Measurements from ENCODE around the gene JUNB. TPM values are rescaled to one million over a fixed set of nuclear protein-coding genes. Genes with fewer than 3 reads are reported as not detected.

JUNB gene
- total and polyA plus RNA-seq, 2 donors, result 121 to 139 TPM

DNA sequence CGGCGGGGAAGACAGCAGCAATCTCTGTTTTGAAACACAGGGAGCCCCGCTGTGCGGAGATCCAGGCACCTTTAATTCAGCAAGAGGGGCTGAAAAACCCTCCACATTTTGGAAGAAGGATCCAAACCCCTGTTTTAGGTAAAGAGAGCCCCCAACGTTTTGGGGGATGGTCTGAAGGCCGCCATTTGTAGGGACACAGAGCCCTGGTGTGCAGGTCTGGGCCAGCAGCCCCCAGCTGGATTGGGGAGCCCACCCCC lies 12.5 kb upstream of the JUNB start:
- no peaks in the 10 kb centered on the region for H3K36me3 ChIP-seq (ENCODE audit: control insufficient read depth in 2 of 2, insufficient read depth in 2 of 2, low read length in 1 of 2)
- H3K27ac ChIP-seq (ENCODE audit: low read depth in 1 of 2, low read length in 1 of 2), result peak overlapping the region; percentile 90 to 92
- DNase-seq (ENCODE audit: low read depth in 6 of 9, low spot score in 9 of 9), result no peak
- peak overlapping the region in 1 of 2 donors; percentile 73 for H3K4me3 ChIP-seq (ENCODE audit: low read length in 2 of 2)
- H3K4me1 ChIP-seq (ENCODE audit: control insufficient read depth in 2 of 2, insufficient read depth in 2 of 2, low read length in 2 of 2), result peaks cover 19 to 66% of the 10 kb centered on the region in 2 donors
- no peaks in the 10 kb centered on the region for H3K9me3 ChIP-seq (ENCODE audit: control insufficient read depth in 2 of 2, insufficient read depth in 1 of 2, low read length in 1 of 2)
- H3K27me3 ChIP-seq (ENCODE audit: control insufficient read depth in 2 of 2, insufficient read depth in 1 of 2, low read length in 1 of 2), result no peaks in the 10 kb centered on the region
- 74% methylated on average over 6 of the region's 6 CpGs for WGBS

DNA sequence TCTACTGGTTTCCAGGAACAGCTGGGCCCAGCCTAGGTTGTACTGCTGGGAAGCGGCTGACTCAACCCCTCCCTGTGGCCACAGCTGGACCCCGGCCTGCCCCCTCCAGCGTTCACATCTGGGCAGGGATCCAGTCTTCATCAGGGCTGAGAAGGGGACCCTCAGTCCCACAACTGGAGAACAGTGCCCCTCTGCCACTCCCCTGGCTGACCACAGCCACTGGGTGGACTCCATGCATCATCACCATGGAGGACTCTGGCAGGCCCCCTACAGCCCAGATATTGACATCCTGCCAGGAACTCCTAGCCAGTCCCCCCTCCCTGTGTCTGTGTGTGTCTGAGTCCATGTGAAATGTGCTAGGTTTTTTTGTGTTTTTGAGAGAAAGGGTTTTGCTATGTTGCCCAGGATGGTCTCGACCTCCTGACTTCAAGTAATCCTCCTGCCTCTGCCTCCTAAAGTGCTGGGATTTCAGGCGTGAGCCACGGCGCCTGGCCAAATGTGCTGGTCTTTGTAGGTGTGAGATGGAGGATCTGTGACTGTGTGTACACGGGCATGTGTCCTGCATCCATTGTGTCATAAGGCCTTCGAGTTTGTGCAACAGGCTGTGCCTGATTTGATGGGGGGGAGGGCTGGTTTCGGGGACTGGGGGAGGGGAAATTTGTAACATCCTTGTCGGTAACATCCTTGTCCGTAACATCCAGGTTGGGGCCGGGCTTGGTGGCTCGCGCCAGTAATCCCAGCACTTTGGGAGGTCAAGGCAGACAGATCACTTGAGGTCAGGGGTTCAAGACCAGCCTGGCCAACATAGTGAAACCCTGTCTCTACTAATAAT lies 11.9 kb upstream of the JUNB start:
- Histone ChIP-seq H3K4me1 (ENCODE audit: control insufficient read depth in 2 of 2, insufficient read depth in 2 of 2, low read length in 2 of 2) (peaks cover 22 to 72% of the 10 kb centered on the region in 2 donors), H3K36me3 (ENCODE audit: control insufficient read depth in 2 of 2, insufficient read depth in 2 of 2, low read length in 1 of 2) (no peaks in the 10 kb centered on the region), H3K27ac (ENCODE audit: low read depth in 1 of 2, low read length in 1 of 2) (peak overlapping the region; percentile 90 to 92), H3K9me3 (ENCODE audit: control insufficient read depth in 2 of 2, insufficient read depth in 1 of 2, low read length in 1 of 2) (no peaks in the 10 kb centered on the region), H3K4me3 (ENCODE audit: low read length in 2 of 2) (no peak overlapping the region), H3K27me3 (ENCODE audit: control insufficient read depth in 2 of 2, insufficient read depth in 1 of 2, low read length in 1 of 2) (no peaks in the 10 kb centered on the region)
- DNase-seq (ENCODE audit: low read depth in 6 of 9, low spot score in 9 of 9), result no peak
- 90% methylated on average over 15 of the region's 15 CpGs for WGBS

DNA sequence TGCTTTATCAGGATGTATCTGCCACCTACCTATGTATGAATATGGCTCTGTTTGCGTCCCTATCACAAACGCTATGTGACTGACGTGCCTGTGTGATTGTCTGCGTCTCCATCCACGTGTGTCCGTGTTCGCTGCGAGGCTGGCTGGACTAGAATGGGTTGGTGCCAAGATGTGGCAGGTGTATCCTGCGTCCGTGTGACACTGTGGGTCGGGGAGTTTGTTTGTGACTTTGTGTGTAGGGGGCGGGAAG lies 9.2 kb upstream of the JUNB start:
- no peak for DNase-seq (ENCODE audit: low read depth in 6 of 9, low spot score in 9 of 9)
- H3K27me3 ChIP-seq (ENCODE audit: control insufficient read depth in 2 of 2, insufficient read depth in 1 of 2, low read length in 1 of 2), result no peaks in the 10 kb centered on the region
- WGBS, result 1% methylated on average over 12 of the region's 12 CpGs
- no peaks in the 10 kb centered on the region for H3K9me3 ChIP-seq (ENCODE audit: control insufficient read depth in 2 of 2, insufficient read depth in 1 of 2, low read length in 1 of 2)
- H3K4me3 ChIP-seq (ENCODE audit: low read length in 2 of 2), result peak overlapping the region; percentile 26 to 57
- peaks cover 29 to 83% of the 10 kb centered on the region in 2 donors for H3K4me1 ChIP-seq (ENCODE audit: control insufficient read depth in 2 of 2, insufficient read depth in 2 of 2, low read length in 2 of 2)
- no peaks in the 10 kb centered on the region for H3K36me3 ChIP-seq (ENCODE audit: control insufficient read depth in 2 of 2, insufficient read depth in 2 of 2, low read length in 1 of 2)
- H3K27ac ChIP-seq (ENCODE audit: low read depth in 1 of 2, low read length in 1 of 2), result peak overlapping the region; percentile 92 to 96

DNA sequence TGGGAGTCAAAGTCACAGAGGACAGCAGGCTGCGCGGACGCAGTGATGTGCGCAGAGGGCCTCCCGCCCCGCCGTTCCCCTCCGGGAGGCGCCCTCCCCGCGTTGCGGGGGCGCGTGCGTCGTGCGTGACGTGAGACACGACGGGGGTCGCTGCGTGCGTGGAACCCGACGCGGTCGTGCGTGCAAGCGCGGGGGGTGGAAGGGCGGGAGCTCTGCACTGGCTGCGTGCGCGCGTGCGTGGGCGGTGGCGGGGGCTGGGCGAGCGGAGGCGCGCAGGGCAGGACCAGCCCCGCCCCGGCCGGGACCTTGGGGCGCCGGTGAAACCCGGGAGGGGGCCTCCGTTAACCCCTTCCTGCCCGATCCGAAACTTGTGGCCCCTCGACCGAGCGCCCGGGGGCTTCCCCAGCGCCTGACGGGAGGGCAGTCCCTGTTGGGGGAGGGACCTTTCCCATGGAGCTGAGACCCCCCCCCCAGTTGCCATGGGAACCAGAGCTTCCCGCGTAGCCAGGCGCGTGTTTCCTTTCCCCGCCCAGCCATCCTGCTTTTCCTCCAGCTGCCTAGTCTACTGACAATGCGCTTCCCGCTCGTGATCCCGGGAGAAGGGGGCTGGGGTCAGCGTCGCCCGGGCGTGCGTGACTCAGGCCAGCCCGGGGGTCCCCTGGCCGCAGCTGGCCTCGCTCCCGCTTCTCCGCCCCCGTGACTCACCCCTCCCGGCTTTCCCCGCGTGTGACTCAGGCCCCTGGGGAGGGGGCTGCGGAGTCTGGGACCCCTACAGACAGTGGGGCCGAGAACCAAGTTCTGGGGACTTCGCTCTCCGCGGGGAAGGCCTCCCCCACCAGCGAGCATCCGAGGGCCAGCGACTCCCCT lies 8.6 kb upstream of the JUNB start:
- Histone ChIP-seq H3K4me3 (ENCODE audit: low read length in 2 of 2) (peak overlapping the region; percentile 57), H3K27me3 (ENCODE audit: control insufficient read depth in 2 of 2, insufficient read depth in 1 of 2, low read length in 1 of 2) (no peaks in the 10 kb centered on the region), H3K9me3 (ENCODE audit: control insufficient read depth in 2 of 2, insufficient read depth in 1 of 2, low read length in 1 of 2) (no peaks in the 10 kb centered on the region), H3K36me3 (ENCODE audit: control insufficient read depth in 2 of 2, insufficient read depth in 2 of 2, low read length in 1 of 2) (no peaks in the 10 kb centered on the region), H3K27ac (ENCODE audit: low read depth in 1 of 2, low read length in 1 of 2) (peak overlapping the region; percentile 92 to 96), H3K4me1 (ENCODE audit: control insufficient read depth in 2 of 2, insufficient read depth in 2 of 2, low read length in 2 of 2) (peaks cover 29 to 77% of the 10 kb centered on the region in 2 donors)
- peak in 4 of 9 donors; percentile 66 to 86 (median 80) for DNase-seq (ENCODE audit: low read depth in 6 of 9, low spot score in 9 of 9)
- WGBS, result under 1% methylated on average over 88 of the region's 88 CpGs

DNA sequence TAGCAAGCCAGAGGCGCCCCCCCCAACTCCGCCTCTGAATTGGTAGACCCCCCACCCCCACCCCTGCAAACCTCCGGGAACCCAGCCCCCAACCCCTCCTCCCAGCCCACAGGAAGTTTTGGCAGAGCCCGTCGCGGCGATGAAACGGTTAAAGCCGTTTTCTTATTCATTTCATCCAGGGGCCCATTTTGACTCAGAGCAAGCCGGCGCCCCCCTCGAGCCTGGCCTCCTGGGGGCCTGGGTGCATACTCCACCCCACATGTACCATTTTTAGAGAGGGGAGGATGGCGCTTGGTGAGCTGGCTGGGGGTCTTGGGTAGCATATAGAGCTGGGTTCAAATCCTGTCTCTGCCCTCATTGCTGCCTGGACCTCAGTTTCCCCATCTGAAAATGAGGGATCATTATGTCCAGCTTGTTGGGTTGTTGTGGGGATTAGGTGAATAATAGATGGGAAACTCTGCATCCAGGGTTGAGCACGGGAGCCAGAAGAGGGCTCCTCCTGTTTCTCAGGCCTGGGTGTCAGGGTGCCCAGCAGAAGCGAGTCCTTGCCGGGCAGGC lies 7.9 kb upstream of the JUNB start:
- H3K27ac ChIP-seq (ENCODE audit: low read depth in 1 of 2, low read length in 1 of 2), result peak overlapping the region; percentile 87 to 96
- H3K36me3 ChIP-seq (ENCODE audit: control insufficient read depth in 2 of 2, insufficient read depth in 2 of 2, low read length in 1 of 2), result no peaks in the 10 kb centered on the region
- no peaks in the 10 kb centered on the region for H3K27me3 ChIP-seq (ENCODE audit: control insufficient read depth in 2 of 2, insufficient read depth in 1 of 2, low read length in 1 of 2)
- DNase-seq (ENCODE audit: low read depth in 6 of 9, low spot score in 9 of 9), result peak in 1 of 9 donors; percentile 66
- 21% methylated on average over 16 of the region's 16 CpGs for WGBS
- H3K9me3 ChIP-seq (ENCODE audit: control insufficient read depth in 2 of 2, insufficient read depth in 1 of 2, low read length in 1 of 2), result no peaks in the 10 kb centered on the region
- H3K4me1 ChIP-seq (ENCODE audit: control insufficient read depth in 2 of 2, insufficient read depth in 2 of 2, low read length in 2 of 2), result peaks cover 28 to 75% of the 10 kb centered on the region in 2 donors
- peak overlapping the region; percentile 57 for H3K4me3 ChIP-seq (ENCODE audit: low read length in 2 of 2)

DNA sequence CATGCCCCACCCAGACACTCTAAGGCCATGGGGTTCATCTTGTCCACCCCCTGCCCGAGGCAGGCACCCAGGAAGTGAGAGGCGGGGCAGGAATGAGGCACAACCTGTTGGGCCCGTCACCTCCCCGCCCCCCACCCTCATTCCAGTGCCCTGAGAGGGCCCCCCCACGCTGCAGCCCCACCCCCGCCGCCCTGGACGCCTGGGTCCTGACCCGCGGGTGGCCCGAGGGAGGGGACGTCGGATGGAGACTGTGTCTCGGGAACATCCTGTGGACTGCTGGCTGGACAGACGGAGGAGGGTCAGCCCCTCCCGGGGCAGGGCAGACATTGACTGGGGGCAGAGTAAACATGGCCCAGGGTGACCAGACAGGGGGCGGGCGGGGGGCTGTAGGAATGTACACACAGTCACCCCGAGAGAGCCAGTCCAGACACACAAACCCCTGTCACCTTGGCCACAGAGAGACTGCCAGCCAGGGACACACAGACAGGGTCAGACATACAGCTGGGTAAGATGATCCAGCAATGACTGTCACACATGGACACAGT lies 7.4 kb upstream of the JUNB start:
- WGBS, result 74% methylated on average over 19 of the region's 19 CpGs
- Histone ChIP-seq H3K27ac (ENCODE audit: low read depth in 1 of 2, low read length in 1 of 2) (peak overlapping the region; percentile 64 to 96), H3K27me3 (ENCODE audit: control insufficient read depth in 2 of 2, insufficient read depth in 1 of 2, low read length in 1 of 2) (peaks cover 3 to 4% of the 10 kb centered on the region in 2 donors), H3K9me3 (ENCODE audit: control insufficient read depth in 2 of 2, insufficient read depth in 1 of 2, low read length in 1 of 2) (no peaks in the 10 kb centered on the region), H3K4me3 (ENCODE audit: low read length in 2 of 2) (no peak overlapping the region), H3K36me3 (ENCODE audit: control insufficient read depth in 2 of 2, insufficient read depth in 2 of 2, low read length in 1 of 2) (no peaks in the 10 kb centered on the region), H3K4me1 (ENCODE audit: control insufficient read depth in 2 of 2, insufficient read depth in 2 of 2, low read length in 2 of 2) (peaks cover 24 to 75% of the 10 kb centered on the region in 2 donors)
- DNase-seq (ENCODE audit: low read depth in 6 of 9, low spot score in 9 of 9), result no peak

DNA sequence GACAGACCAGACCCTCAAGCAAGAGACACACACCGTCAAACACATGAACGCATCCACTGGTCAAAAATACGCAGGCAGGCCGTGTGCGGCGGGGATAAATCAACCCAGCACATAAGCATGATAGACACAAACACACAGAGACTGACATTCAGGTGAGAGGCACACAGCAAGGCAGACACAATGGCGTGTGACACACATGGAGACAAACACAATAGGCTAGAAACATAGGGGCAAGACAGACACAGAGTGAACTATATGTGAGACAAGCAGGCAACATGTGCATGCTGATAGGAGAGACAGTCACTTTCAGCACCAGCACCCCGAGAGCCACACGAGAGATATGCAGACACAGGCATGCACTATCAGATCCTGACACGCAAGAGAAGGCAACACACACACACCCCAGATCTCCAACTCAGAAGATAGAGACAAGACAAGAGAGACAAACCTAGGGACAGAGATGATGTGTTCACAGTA lies 6.9 kb upstream of the JUNB start:
- WGBS, result 84% methylated on average over 10 of the region's 10 CpGs
- peak in 1 of 9 donors; percentile 53 for DNase-seq (ENCODE audit: low read depth in 6 of 9, low spot score in 9 of 9)
- H3K27me3 ChIP-seq (ENCODE audit: control insufficient read depth in 2 of 2, insufficient read depth in 1 of 2, low read length in 1 of 2), result peaks cover 6 to 9% of the 10 kb centered on the region in 2 donors
- H3K27ac ChIP-seq (ENCODE audit: low read depth in 1 of 2, low read length in 1 of 2), result peak overlapping the region; percentile 64 to 96
- no peak overlapping the region for H3K4me3 ChIP-seq (ENCODE audit: low read length in 2 of 2)
- no peaks in the 10 kb centered on the region for H3K9me3 ChIP-seq (ENCODE audit: control insufficient read depth in 2 of 2, insufficient read depth in 1 of 2, low read length in 1 of 2)
- no peaks in the 10 kb centered on the region for H3K36me3 ChIP-seq (ENCODE audit: control insufficient read depth in 2 of 2, insufficient read depth in 2 of 2, low read length in 1 of 2)
- H3K4me1 ChIP-seq (ENCODE audit: control insufficient read depth in 2 of 2, insufficient read depth in 2 of 2, low read length in 2 of 2), result peaks cover 24 to 75% of the 10 kb centered on the region in 2 donors

DNA sequence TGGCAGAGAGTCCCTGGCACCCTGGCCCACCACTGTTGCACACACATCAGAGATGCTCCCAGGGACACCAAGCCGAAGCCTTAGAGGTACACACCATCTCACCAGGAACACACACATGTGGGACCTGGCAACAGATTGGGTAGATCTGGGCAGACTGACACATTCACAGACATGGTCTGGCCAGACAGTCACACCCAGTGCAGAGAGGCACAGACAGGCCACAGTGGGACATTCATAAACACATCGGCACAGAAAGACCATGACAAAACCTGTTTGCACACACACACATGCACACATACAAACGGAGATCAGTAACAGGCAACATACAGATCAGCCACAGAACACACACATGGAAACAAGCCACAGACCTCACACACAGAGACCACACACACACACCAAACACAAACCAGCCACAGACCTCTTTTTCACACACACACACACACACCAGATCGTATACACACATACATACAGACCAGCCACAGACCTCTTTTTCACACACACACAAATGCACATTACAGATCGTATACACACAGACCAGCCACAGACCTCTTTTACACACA lies 6.3 kb upstream of the JUNB start:
- peak in 2 of 9 donors; percentile 34 to 59 for DNase-seq (ENCODE audit: low read depth in 6 of 9, low spot score in 9 of 9)
- peaks cover 9 to 13% of the 10 kb centered on the region in 2 donors for H3K27me3 ChIP-seq (ENCODE audit: control insufficient read depth in 2 of 2, insufficient read depth in 1 of 2, low read length in 1 of 2)
- no peaks in the 10 kb centered on the region for H3K9me3 ChIP-seq (ENCODE audit: control insufficient read depth in 2 of 2, insufficient read depth in 1 of 2, low read length in 1 of 2)
- no peak overlapping the region for H3K4me3 ChIP-seq (ENCODE audit: low read length in 2 of 2)
- WGBS, result 46% methylated on average over 5 of the region's 5 CpGs
- peaks cover 24 to 73% of the 10 kb centered on the region in 2 donors for H3K4me1 ChIP-seq (ENCODE audit: control insufficient read depth in 2 of 2, insufficient read depth in 2 of 2, low read length in 2 of 2)
- no peaks in the 10 kb centered on the region for H3K36me3 ChIP-seq (ENCODE audit: control insufficient read depth in 2 of 2, insufficient read depth in 2 of 2, low read length in 1 of 2)
- peak overlapping the region; percentile 64 to 96 for H3K27ac ChIP-seq (ENCODE audit: low read depth in 1 of 2, low read length in 1 of 2)
